Right lobe of liver (tissue), 4 donors: Measurements from ENCODE around the gene SMS.

Experiments used
- POLR2A ChIP-seq: fragments of 450-650 bp; IDR thresholded peaks from one replicate; pipeline ENCODE4 v1.6.1; 2017; ENCODE audit warnings: antibody characterized with exemption, mild to moderate bottlenecking
- TF ChIP-seq, protein P1 (sequence below), 4 donors: fragments of 200-600 bp in 3 of 4; fragments of 450-650 bp in 1 of 4; IDR thresholded peaks; one replicate each; pipeline versions ENCODE4 v1.5.1 to v1.8.0; 2016 to 2022; ENCODE audit warnings: antibody characterized with exemption in 4 of 4, mild to moderate bottlenecking in 2 of 4
- donor health status: DM: no; HTN: no; CAD: no.
- donor health status: DM: no; HTN: no; CAD: no.
- donor health status: DM: no; HTN: yes; CAD: no.

DNA sequence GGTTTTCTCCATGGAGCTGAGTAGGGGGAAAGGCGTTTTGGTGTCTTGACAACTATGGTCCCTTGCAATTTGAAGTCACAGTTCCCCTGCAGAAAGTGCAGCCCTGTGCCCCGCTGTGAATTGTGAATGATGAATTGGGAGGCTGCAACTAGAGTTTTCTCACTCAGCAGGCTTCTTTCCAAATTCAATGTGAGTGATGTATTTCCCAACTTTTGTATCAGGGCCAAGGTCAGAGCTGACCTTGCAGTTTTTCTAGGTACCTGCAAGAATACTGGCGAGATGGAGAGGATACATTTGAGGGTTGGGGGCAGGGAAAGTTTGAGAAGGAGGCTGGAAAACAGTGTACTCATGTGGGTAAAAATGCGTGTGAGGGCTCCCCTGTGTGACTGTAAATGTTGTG lies 103.4 kb downstream of the SMS start:
- no peak for TF ChIP-seq POLR2A
- TF ChIP-seq, protein P1, sequence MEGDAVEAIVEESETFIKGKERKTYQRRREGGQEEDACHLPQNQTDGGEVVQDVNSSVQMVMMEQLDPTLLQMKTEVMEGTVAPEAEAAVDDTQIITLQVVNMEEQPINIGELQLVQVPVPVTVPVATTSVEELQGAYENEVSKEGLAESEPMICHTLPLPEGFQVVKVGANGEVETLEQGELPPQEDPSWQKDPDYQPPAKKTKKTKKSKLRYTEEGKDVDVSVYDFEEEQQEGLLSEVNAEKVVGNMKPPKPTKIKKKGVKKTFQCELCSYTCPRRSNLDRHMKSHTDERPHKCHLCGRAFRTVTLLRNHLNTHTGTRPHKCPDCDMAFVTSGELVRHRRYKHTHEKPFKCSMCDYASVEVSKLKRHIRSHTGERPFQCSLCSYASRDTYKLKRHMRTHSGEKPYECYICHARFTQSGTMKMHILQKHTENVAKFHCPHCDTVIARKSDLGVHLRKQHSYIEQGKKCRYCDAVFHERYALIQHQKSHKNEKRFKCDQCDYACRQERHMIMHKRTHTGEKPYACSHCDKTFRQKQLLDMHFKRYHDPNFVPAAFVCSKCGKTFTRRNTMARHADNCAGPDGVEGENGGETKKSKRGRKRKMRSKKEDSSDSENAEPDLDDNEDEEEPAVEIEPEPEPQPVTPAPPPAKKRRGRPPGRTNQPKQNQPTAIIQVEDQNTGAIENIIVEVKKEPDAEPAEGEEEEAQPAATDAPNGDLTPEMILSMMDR (IDR thresholded peaks at IDR 0.05): no peak
